Central memory CD4-positive, alpha-beta T cell (primary cell): ENCODE data around the gene FCER1A.

Experiments
- DNase-seq: peaks from one replicate; pipeline ENCODE4 v3.0.0; 2022

Gene FCER1A

GRCh38 chr1:159352436-159352835 is 50.3 kb downstream of the FCER1A start:
- DNase-seq, result no peak
